GM19324 (cell line): ENCODE data around the gene ANKS1A.
"Not testable (repeated sequence)": the region's sequence is repeated elsewhere in the genome, so short reads cannot be mapped to it uniquely, and the experiment has no call there.

Source experiments
- ATAC-seq: cut with Tn5 transposase; IDR thresholded peaks from one replicate; pipeline ENCODE4 v1.9.1; 2021; ENCODE audit warnings: mild to moderate bottlenecking, moderate library complexity; ENCODE audit not compliant: unreplicated experiment, low FRiP score

The ANKS1A gene

GRCh38 chr6:34888874-34889555, at the start of gene ANKS1A:
TSS of gene ANKS1A (plus strand) at chr6:34889255. CDS start at chr6:34889403, 148 bp downstream.
- peak; percentile 70 for ATAC-seq

GRCh38 chr6:34839666-34840352, 49.2 kb upstream of the ANKS1A start:
- no peak for ATAC-seq

GRCh38 chr6:34849066-34849465, 40.0 kb upstream of the ANKS1A start:
- not testable (repeated sequence) for ATAC-seq

GRCh38 chr6:34851361-34851760, 37.7 kb upstream of the ANKS1A start:
- ATAC-seq, result no peak

- no peak for ATAC-seq
Measured at GRCh38 chr6:34852406-34853085, 36.5 kb upstream of the ANKS1A start.

- no peak for ATAC-seq
Measured at GRCh38 chr6:34855463-34855862, 33.6 kb upstream of the ANKS1A start.

- ATAC-seq, result no peak
Measured at GRCh38 chr6:34858681-34859080, 30.4 kb upstream of the ANKS1A start.

GRCh38 chr6:34859951-34860350, 29.1 kb upstream of the ANKS1A start:
- no peak for ATAC-seq

- no peak for ATAC-seq
Measured at GRCh38 chr6:34860776-34861175, 28.3 kb upstream of the ANKS1A start.

- ATAC-seq, result no peak
Measured at GRCh38 chr6:34864007-34864406, 25.0 kb upstream of the ANKS1A start.

- ATAC-seq, result no peak
Measured at GRCh38 chr6:34865107-34865506, 23.9 kb upstream of the ANKS1A start.

- no peak for ATAC-seq
Measured at GRCh38 chr6:34866509-34866908, 22.5 kb upstream of the ANKS1A start.

- ATAC-seq, result no peak
Measured at GRCh38 chr6:34867484-34867883, 21.6 kb upstream of the ANKS1A start.

- ATAC-seq, result no peak
Measured at GRCh38 chr6:34871853-34872252, 17.2 kb upstream of the ANKS1A start.

- no peak for ATAC-seq
Measured at GRCh38 chr6:34872332-34872731, 16.7 kb upstream of the ANKS1A start.

GRCh38 chr6:34875292-34876213, 13.5 kb upstream of the ANKS1A start:
- no peak for ATAC-seq

GRCh38 chr6:34876472-34876871, 12.6 kb upstream of the ANKS1A start:
- ATAC-seq, result no peak

- no peak for ATAC-seq
Measured at GRCh38 chr6:34877259-34877658, 11.8 kb upstream of the ANKS1A start.

GRCh38 chr6:34877869-34878485, 11.1 kb upstream of the ANKS1A start:
- no peak for ATAC-seq

- not testable (repeated sequence) for ATAC-seq
Measured at GRCh38 chr6:34884073-34884472, 5.0 kb upstream of the ANKS1A start.
